Left kidney (tissue), 2 donors: ENCODE data around the gene PROSER2. TPM values are rescaled to one million over a fixed set of nuclear protein-coding genes. Genes with fewer than 3 reads are reported as not detected.
A peak's percentile ranks its signal among the peaks of the same experiment; 100 is the strongest.

Source experiments
- DNase-seq: peaks from one replicate; pipeline ENCODE4 v3.0.0-alpha.2; 2013
- polyA plus RNA-seq: library from polyadenylated mRNA; unstranded; fragments of 120-200 nt; gene quantifications from one replicate; pipeline ENCODE4 v1.2.1, GENCODE V29; 2013; ENCODE audit not compliant: insufficient read length

Gene PROSER2
- polyA plus RNA-seq, 1 donor: 4.0 TPM

DNA sequence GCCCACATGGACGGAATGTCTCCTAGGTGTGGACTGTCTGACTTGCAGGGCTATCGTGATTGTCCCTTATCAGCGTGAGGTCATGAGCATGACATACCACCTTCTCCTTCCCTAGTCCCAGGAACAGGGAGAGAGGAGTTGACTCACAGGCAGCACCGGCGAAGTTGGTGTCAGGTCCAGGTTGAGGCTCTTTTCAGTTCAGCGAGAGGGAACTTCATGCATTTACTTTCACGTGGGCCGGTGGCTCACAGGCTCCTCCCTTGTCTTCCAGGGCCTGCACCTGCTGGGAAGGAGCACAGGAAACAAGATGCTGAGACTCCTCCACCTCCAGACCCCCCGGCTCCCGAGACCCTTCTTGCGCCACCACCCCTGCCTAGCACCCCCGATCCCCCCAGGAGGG, 46.1 kb downstream of the PROSER2 start:
- DNase-seq: no peak

DNA sequence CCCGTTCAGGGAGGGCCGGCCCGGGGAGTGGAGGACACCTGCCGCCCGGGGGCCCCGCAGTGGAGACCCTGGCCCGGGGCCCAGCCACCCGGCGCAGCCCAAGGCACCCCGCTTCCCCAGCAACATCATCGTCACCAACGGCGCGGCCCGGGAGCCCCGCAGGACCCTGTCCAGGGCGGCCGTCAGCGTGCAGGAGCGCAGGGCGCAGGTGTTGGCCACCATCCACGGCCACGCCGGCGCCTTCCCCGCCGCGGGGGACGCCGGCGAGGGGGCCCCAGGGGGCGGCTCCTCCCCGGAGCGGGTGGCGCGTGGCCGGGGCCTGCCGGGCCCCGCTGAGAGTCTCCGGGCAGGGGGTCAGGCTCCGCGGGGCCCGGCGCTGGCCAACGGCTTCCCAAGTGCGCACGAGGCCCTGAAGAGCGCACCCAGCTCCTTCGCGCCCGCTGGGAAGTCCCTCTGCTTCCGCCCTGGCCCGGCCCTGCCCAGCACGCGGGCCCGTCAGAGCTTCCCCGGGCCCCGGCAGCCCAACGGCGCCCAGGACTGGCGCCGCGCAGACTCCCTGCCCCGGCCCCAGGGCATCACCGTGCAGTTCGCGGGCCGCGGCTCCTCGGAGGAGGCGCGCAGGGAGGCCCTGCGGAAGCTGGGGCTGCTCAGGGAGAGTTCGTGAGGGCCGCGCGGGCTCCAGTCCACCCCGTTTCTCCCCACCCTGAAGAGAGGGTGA, 46.7 kb downstream of the PROSER2 start:
- DNase-seq: no peak

DNA sequence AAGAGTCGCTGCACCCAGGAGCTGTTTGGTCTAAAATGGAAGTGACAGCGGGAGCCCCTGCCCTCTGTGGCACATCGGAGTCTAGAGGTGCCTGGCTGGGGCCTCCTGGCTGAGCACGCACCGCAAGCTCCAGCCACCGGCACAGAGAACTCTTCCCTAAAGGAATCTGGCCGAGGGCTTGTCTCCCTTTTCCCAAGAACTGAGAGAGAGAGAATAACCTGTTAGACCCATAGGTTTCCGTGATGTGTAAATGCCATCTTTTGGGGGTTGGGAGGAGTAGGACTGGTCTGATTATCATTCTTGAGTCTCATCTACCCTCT, 47.3 kb downstream of the PROSER2 start:
- no peak for DNase-seq

DNA sequence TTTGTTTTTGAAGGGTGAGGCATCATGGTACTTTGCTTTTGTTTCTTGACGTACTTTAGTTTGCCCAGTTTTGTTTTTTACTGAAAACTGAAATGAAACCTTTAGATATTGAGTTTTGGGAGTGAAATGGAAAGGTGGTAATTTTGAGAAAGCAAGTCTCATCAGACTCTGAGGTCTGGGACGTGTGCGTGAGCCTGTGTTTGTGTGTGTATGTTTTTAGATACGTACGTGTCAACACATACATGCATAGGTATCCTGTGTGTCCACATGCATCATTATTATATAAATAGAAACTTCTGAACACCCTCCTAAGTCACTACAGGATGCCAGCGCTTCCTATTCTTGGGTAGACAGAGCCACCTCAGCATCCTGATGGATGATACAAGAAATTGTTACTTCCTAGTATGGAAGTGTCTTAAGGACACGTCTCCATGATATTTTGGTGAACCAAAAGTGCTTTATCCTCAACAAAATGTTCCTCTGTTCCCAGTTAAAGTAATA, 47.8 kb downstream of the PROSER2 start:
- no peak for DNase-seq

DNA sequence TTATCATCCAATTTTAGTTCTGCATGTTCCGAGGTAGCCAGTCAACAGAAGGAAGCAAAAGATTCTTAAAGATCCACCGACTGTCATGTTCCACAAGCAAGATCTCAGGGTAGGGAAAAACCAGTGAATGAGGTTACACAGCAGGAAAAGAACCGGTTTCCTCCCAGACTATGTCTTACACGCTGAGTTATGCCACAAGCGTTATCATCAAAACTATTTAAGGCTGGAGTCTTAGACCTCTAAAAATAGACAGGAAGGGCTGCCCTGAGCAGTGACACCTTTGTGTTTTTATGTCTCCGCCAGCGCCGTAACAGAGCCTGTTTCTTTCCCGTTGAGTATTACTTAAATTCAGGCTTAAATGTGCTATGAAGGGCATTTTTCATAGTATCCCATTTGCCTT, 48.3 kb downstream of the PROSER2 start:
- DNase-seq: no peak

DNA sequence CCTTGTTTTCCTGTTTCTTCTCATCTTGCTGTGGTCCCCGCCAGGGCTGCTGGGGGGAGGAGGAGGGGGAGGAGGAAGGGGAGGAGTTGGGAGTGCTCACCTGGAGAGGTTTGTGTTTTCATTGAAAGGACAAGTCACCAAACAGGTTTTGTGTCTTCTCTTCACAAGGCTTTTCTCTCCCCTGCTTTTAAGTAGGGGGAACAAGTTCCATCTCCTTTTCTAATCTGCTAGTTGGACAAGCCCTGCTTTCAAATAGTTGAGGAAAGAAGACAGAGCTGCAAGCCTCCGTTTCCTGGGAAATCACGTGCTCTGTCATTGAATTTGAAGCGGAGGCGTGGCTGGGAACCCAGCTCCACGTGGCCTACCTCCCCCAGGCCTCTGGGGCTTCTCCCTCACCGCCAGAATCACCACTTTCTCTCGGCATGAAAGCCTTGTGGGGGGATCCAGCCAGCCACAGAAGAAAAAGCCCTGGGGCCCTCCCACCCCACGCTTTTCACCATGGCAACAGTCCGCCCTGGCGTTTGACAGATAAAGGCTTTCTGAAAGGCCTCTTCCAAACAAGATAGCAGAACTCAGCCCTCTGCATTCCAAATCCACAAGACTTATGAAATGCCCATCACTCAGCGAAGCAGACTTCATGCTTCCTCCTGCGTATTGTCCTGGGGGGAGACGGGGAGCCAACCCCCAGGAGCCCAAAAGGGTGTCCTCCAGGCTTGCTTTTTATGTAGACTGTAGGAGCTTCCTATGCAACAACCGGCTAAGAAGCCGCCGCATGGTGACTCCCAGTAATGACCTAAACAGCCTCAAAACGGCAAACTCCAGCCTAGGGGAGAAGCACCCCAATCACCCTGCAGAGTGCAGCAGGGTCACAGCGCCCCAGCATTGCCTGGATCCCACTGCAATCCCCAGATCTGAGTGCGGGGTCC, 51.7 kb downstream of the PROSER2 start:
- DNase-seq: peak; percentile 81

DNA sequence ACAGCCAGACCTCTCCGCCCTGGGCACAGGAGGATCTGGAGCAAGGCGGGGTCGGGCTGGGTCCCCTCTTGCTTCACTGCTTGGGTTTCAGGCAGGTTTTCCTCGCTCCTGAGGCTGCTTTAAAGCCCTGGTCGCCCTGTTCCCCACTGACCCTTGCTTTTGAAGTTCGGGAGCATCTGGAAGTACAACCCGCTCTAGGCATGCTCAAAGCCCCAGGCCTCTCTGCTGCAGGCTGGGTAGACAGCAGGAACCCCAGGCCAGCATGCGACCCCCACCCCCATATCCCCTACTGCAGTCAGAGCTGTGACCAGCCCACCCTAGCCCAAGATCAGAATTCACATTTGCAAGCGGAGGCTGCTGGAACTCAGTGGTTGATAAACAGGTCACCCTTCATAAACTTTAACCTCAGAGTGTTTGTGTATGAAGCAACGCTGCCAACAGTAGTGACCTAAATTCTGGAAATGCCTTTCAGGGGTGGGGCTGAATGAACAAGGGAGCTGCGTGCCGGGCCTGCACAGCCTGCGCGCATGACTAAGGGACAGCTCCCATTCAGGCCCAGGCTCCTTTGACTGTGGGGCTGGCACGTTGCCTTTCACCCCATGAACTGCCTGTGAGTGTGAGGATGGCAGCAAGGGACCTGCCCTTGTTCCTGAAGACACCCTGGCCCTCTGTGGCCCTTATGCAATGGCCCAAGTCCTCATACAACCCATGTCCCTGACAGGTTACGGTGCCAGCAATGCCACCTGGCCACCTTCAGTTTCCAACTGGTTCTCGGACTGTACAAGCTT, 52.5 kb downstream of the PROSER2 start:
- DNase-seq: peak; percentile 79

DNA sequence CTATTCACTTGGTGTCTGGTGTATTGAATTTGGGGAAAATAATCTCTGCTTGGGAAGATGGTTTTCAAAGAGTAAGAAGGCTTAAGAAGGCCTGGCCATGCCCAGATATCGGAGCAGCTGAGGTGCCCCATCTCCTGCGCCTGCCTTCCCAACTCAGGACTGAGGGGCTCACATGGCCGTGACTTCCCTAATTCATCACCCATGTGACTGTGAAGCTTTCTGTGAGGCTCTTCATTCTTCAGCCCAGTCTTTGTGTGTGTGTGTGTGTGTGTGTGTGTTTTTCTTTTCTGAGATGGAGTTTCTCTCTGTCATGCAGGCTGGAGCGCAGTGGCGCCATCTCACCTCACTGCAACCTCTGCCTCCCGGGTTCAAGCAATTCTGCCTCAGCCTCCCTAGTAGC, 53.2 kb downstream of the PROSER2 start:
- DNase-seq: no peak

DNA sequence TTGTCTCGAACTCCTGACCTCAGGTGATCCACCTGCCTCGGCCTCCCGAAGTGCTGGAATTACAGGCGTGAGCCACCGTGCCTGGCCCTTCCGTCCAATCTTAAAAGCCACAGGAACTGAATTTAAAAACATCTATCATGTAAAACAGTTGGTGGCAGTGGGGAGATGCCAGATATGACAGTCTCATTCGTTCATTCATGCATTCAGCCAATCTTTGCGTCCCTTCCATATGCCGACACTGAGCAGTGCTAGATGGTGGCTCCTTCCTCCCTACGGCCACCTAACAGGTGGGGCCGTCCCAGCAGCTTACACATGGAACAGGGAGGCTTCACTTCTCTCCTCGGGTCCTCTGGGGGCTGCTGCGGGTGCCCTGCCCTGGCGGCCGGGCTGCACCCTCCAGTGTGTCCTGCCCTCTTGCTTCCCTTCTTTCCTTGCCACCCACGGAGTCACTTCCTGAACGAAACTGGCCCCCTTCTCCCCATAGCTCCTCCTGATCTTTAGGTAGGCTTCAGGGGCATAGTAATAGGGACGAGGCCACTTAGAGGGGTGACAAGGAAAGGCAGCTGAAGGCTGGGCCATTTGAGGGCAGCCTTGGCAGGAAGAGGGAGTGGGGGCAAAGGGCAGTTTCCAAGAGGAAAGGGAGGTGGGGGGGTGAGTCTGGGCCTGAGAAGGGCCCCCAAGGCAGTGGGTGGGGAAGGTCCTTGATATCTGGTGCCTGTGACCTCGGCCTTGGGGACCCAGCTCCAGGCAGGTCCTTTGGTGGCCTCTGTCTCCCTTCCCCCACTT, 53.8 kb downstream of the PROSER2 start:
- DNase-seq: no peak

DNA sequence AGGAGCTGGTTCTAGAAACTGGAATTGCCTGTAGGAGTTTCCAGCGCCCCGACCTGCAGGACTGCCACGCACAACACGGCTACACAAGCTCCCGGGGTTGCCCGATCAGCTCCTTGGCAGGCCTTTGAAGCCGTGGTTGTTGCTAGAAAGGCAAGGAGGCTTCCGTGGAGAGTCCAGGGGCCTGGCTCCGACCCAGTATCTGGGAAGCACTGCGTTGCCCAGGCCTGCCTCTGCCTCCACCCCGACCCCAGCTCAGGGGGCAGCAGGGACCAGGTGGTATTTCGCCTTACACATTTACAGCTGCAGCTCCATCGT, 54.4 kb downstream of the PROSER2 start:
- no peak for DNase-seq

DNA sequence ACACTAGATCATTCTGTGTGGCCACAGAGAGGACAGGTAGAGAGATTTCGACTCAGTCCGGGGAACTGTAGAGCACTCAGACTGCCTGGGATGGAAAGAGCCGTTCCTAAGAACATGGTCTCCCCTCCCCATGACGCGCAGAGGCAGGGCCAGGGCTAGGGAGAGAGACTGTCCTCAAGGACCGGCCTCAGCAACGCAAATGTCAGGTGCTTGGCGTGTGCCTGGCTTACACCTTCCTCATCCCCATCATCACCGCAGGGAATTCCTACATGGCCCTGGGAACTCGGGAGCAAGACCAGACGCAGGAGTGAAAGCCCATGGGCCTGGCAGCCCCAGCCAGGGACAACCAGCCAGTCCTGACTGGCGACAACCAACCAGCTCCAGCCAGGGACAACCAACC, 55.6 kb downstream of the PROSER2 start:
- no peak for DNase-seq

DNA sequence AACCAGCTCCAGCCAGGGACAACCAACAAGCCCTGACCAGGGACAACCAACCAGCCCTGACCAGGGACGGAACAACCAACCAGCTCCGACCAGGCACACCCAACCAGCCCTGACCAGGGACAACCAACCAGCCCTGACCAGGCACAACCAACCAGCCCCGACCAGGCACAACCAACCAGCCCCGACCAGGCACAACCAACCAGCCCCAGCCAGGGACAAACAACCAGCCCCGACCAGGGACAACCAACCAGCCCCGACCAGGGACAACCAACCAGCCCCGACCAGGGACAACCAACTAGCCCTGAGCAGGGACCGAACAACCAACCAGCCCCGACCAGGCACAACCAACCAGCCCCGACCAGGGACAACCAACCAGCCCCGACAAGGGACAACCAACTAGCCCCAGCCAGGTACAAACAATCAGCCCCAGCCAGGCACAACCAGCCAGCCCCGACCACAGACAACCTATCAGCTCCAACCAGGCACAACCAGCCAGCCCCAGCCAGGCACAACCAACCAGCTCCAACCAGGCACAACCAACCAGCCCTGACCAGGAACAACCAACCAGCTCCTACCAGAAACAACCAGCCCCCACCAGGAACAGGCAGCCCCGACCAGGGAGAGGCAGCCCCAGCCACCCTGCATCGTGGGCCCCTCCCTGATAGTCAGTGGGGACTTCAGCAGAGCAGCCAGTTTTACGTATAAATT, 56.4 kb downstream of the PROSER2 start:
- no peak for DNase-seq

DNA sequence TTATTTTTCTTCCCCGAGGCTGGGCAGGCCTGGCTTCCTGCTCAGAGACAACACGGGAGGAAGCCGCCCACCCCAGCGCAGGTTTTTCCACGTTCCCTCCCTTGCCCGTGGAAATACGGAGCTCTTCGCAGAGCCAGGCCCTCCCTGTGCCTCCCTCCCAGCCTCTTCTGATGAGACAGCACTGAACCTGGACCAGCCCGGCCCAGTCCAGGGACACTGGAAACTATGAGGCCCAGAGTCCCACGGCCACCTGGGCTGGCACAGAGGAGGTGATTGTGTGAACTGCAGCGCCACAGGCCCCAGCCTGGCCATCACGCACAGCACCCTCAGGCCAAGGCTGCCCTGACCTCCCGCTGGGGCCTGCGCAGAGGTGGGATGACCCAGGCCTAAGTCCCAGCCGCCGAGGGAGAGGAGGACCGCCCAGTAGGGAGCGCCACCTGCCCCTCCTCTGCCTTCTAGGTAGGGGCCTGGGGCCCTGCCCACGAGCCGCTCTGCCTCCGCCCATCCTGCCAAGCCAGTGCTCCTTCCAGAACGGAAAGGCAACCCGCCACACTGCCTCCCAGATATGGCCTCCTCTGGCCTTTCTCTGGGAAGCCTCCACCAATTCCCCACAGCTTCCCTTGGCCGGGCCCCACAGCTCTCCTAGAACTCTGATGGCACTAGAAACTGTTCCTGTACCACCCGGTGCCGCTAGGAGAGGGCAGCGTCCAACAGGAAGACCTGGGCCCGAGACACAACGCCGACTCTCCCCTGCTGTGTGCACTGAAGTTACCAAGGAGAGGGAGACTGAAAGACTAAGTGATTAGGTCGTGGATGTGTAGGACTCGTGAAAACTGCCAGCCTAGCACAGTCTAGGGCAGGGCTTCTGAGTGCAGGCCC, 57.2 kb downstream of the PROSER2 start:
- DNase-seq: no peak

DNA sequence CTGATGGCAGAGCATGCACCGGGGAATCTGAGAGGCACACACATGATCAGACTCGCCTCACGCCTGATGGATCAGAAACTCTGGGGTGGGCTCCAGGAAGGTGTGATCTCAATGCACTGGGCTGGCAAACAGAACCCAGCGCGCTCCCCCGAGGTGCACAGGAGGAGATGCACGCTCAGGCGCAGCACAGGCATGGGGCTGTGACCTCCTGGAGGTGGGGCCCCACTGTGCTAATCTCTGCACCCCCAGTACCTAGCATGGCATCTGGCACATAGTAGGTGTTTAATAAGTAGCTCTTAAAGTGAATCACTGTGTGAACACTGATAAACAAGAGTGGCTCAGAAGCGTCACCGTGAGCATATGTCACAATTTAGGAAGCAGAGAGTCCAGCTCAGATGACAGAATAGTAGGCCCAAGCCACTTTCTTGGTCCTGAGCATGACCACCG, 57.9 kb downstream of the PROSER2 start:
- DNase-seq: no peak

DNA sequence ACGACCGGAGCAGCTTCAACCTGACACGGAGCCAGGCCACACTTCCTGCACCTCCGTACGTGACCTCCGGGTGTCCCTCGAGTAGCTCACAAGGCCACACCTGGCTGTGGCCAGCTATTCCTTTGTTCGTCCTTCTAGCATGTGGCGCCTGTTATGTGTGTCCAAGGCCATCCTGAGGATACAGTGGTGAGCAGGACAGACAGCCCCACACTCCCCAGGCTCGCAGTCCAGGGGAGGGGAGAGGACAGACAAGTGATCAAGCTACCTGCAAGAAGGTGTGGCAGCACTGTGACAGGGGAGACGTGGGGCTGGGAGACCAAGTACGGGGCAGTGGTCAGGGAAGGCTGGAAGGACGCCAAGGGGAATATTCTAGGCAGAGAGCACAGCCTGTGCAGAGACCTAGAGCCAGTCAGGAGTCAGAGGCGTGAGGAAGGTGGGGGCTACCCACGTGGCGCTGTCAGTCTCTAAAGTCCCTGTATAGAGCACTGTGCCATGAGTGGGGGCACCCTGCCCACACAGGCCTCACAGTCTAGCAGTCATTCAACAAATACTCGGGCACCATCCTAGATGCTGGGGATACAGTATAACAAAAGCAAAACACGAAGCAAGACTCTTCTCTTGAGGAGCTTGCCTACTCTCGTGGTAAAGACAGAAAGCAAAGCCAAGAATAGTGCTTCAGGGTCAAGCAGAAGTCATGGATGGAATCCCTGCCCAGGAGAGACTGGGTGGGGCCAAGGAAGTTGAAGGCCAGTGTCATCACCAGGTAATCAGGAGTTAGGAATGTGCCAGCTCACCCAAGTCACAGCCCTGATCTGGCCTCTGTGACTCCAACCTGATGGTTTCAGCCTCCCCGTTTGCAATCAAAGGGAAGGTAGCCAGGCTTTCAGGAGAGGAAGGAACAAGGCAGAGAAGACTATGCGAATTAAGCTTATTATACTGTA, 58.6 kb downstream of the PROSER2 start:
- DNase-seq: no peak

DNA sequence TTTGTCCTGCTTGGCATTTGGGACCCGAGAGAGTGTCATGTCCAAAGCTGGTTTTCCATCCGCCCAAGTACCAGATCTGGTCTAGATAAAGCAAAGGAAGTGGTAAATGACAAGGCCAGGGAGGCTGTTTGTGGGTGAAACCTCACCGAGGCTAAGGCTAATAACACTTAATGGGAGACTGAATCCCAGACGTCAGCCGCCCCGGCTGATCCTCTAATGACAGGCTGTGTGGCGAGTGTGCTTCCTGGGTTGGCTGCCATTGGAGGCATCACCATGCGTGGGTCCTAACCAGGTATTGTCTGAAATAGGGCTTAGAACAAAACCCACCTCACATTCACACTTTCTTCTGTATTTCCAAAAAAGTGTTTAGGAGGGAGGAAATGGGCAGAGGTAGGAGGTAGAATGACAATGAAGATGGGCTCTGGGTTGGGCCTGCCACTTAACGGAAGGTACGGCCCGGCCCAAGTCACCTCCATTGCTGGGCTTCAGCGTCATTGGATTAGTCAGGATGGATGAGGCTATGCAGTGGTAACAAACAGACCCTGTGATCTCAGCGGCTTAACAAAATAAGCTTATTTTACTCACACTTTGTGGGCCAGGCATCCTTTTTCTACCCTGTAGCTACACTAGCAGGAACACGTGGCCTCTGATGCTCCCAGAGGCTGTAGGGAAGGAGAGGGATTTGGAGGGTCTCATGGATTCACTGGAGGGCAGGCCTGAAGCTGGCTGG, 59.7 kb downstream of the PROSER2 start:
- no peak for DNase-seq

DNA sequence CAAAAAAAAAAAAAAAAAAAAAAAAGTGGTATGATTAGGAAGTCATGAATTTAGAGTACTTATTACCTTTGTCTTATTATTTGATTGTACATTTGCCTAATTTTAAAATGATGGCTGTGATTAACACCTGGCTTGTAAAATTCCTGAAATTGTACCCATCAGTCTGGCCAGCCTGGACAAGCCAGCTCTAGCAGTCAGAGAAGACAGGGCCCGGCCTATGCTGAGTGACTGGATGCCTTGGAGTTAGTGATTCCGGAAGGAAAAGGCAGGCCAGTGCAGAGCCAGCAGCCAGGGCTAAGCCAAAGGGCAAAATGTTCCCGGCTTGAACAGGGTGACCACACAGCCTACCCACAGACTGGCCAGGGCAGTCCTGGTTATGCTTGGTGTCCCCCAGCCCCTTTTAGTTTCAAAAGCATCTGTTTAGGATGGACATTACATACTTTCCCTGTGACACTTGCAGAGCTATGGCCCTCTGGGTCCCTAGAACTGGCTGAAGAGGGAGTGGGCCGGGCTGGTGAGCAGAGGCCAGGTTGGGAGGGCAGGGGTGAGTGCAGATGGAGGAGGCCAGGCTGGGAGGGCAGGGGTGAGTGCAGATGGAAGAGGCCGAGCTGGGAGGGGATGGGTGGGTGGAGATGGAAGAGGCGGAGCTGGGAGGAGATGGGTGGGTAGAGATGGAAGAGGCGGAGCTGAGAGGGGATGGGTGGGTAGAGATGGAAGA, 61.7 kb downstream of the PROSER2 start:
- no peak for DNase-seq
